ENCODE data around the gene ATRN.

ATRN gene

GRCh38 chr20:3477861-3478544 is 7.2 kb downstream of the ATRN start:
- H3K4me3 ChIP-seq (replicated peaks in 1 of 2; ENCODE audit: low read depth in 2 of 2, low read length in 2 of 2) = no peak overlapping the region
- TF ChIP-seq CTCF (IDR thresholded peaks at IDR 0.05; ENCODE audit: low read depth, low read length) = no peak
- no peak for DNase-seq (ENCODE audit: low read depth in 2 of 2)

- no peak overlapping the region for H3K4me3 ChIP-seq (replicated peaks in 1 of 2; ENCODE audit: low read depth in 2 of 2, low read length in 2 of 2)
- TF ChIP-seq CTCF (IDR thresholded peaks at IDR 0.05; ENCODE audit: low read depth, low read length) = no peak
- DNase-seq (ENCODE audit: low read depth in 2 of 2) = no peak
Measured at GRCh38 chr20:3479025-3479424, 8.2 kb downstream of the ATRN start.

DNA sequence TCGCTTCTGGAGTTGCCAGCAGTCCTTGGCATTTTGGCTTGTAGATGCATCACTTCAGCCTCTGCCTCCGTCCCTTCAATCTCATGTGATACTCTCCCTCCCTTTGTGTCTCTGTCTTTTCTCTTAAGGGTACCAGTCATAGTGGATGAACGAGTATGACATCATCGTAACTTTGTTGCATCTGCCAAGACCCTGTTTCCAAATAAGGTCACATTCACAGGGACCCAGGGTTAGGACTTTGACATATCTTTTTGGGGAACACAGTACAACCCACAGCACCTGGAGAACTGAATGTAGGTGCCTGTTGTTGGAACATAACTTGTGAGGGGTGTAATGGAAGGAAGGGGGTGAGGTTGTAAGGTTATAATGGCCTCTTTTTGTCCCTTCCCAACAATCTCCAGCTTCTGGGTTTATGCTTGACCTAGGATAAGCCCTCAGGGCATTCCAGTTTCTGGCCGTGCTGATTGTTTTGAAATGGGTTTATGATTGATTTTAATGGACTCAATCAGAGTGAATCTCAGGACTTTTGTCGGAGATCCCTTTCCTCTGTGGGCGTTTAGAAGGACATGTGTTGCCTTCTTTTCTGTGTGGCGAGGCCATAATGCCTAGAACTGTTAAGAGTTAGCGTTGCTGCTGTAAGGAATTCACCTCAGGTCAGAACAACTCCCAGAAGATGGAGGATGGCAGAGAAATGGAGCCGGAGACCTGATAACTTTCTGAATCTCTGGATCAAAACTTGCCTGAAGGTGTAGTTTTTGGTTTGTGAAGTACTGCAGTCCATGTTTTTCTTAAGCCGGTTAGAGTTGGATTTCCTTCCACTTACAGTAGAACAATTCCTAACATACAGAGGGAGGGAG is 9.2 kb downstream of the ATRN start:
- no peak for DNase-seq (ENCODE audit: low read depth in 2 of 2)

GRCh38 chr20:3483309-3483708 is 12.5 kb downstream of the ATRN start:
- no peak for TF ChIP-seq CTCF (IDR thresholded peaks at IDR 0.05; ENCODE audit: low read depth, low read length)
- no peak overlapping the region for H3K4me3 ChIP-seq (replicated peaks in 1 of 2; ENCODE audit: low read depth in 2 of 2, low read length in 2 of 2)
- DNase-seq (ENCODE audit: low read depth in 2 of 2) = no peak

More for the DNA sequence above, 9.2 kb downstream of the ATRN start:
- no peak for TF ChIP-seq CTCF (IDR thresholded peaks at IDR 0.05; ENCODE audit: low read depth, low read length)
- H3K4me3 ChIP-seq (replicated peaks in 1 of 2; ENCODE audit: low read depth in 2 of 2, low read length in 2 of 2) = no peak overlapping the region

GRCh38 chr20:3483784-3484183 is 13.0 kb downstream of the ATRN start:
- no peak for TF ChIP-seq CTCF (IDR thresholded peaks at IDR 0.05; ENCODE audit: low read depth, low read length)
- no peak overlapping the region for H3K4me3 ChIP-seq (replicated peaks in 1 of 2; ENCODE audit: low read depth in 2 of 2, low read length in 2 of 2)
- peak in 1 of 2 donors; percentile 43 for DNase-seq (ENCODE audit: low read depth in 2 of 2)

GRCh38 chr20:3485913-3486312 is 15.1 kb downstream of the ATRN start:
- TF ChIP-seq CTCF (IDR thresholded peaks at IDR 0.05; ENCODE audit: low read depth, low read length) = no peak
- DNase-seq (ENCODE audit: low read depth in 2 of 2) = no peak
- no peak overlapping the region for H3K4me3 ChIP-seq (replicated peaks in 1 of 2; ENCODE audit: low read depth in 2 of 2, low read length in 2 of 2)
